ENCODE data around the gene CLPTM1L.

- TF ChIP-seq BHLHE40 (IDR thresholded peaks at IDR 0.05; ENCODE audit: borderline replicate concordance) (no peak), L3MBTL2 (conservative IDR thresholded peaks at IDR 0.05) (no peak), ZNF384 (IDR thresholded peaks at IDR 0.05) (no peak), FOXM1 (IDR thresholded peaks at IDR 0.05; ENCODE audit: borderline replicate concordance) (no peak), ARNT (IDR thresholded peaks at IDR 0.05) (no peak), FOXK2 (IDR thresholded peaks at IDR 0.05) (no peak), SP1 (IDR thresholded peaks at IDR 0.05) (no peak)
These were observed 36.7 kb upstream of the CLPTM1L start for GRCh38 chr5:1381370-1382247.

Data from HEK293T (cell line).